ENCODE data around the gene CYTH1.

- TF ChIP-seq, protein P1, sequence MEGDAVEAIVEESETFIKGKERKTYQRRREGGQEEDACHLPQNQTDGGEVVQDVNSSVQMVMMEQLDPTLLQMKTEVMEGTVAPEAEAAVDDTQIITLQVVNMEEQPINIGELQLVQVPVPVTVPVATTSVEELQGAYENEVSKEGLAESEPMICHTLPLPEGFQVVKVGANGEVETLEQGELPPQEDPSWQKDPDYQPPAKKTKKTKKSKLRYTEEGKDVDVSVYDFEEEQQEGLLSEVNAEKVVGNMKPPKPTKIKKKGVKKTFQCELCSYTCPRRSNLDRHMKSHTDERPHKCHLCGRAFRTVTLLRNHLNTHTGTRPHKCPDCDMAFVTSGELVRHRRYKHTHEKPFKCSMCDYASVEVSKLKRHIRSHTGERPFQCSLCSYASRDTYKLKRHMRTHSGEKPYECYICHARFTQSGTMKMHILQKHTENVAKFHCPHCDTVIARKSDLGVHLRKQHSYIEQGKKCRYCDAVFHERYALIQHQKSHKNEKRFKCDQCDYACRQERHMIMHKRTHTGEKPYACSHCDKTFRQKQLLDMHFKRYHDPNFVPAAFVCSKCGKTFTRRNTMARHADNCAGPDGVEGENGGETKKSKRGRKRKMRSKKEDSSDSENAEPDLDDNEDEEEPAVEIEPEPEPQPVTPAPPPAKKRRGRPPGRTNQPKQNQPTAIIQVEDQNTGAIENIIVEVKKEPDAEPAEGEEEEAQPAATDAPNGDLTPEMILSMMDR (conservative IDR thresholded peaks at IDR 0.05; ENCODE audit: low read length), result no peak
- no peak for TF ChIP-seq EZH2phosphoT487 (IDR thresholded peaks at IDR 0.05; ENCODE audit: borderline replicate concordance, low read depth, low read length)
Observed at GRCh38 chr17:78648293-78648692, 133.8 kb downstream of the CYTH1 start.

Measured in OCI-LY7 (cell line).